Activated naive CD4-positive, alpha-beta T cell treated with anti-CD3 and anti-CD28 coated beads, Interleukin-2, amount 50 U/mL, for 24 hours (primary cell): ENCODE measurements around the gene KRI1.
"Not testable (repeated sequence)": the region's sequence is repeated elsewhere in the genome, so short reads cannot be mapped to it uniquely, and the experiment has no call there.

ENCODE experiments used
- H3K27ac Mint-ChIP-seq: one replicate; pipeline ENCODE4 v1.8.0; 2021; ENCODE audit warnings: mild to moderate bottlenecking, mixed read lengths
- H3K27me3 Mint-ChIP-seq: one replicate; pipeline ENCODE4 v1.8.0; 2021; ENCODE audit warnings: mixed read lengths
- H3K36me3 Mint-ChIP-seq: one replicate; pipeline ENCODE4 v1.8.0; 2021; ENCODE audit warnings: mixed read lengths
- H3K4me1 Mint-ChIP-seq: one replicate; pipeline ENCODE4 v1.8.0; 2021; ENCODE audit warnings: mixed read lengths
- H3K4me3 Mint-ChIP-seq: one replicate; pipeline ENCODE4 v1.8.0; 2021; ENCODE audit warnings: mild to moderate bottlenecking, mixed read lengths
- H3K9me3 Mint-ChIP-seq: one replicate; pipeline ENCODE4 v1.8.0; 2021; ENCODE audit warnings: mixed read lengths

Gene KRI1

DNA sequence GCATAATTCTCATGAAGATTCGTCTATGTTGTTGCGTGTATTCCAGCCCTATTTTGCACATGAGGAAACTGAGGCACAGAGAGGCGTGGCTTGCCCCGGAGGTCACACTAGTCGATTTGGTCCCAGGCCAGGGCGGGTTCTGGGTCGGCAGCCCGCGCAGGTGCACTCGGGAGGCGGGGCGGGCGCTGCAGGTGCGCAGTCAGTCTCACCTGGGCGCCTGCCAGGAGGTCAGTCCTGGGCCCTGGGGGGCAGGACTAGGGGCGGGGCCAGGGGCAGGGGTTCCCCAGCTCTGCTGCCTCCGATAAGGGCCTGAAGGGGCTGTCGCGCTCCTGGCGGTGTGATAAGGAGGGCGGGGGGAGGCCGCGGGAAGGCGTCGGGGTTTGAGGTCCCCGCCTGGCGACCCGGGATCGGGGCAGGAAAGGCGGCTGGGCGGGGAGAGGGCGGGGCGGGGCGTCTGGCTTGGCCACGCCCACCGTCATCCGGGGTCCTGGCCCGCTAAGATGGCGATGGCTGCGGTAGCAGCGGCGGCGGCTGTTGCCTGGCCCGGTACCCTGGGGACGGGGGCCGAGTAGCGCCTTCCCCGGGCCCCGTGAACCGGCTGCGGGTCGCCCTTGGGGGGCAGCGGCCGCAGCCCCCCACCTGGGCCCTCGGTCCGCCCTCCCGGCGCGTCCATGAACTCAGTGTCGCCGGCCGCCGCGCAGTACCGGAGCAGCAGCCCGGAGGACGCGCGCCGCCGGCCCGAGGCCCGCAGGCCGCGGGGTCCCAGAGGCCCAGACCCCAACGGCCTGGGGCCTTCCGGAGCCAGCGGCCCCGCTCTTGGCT lies 22.2 kb downstream of the KRI1 start, which contains the start of gene ATG4D:
Gene ATG4D, plus strand, starts transcription at position 485 of the 822 bp plus-strand sequence. Its CDS starts 187 bp downstream, at position 672.
- Mint-ChIP-seq H3K4me3 (peak within 1 kb of the TSS; percentile 90), H3K27me3 (peaks cover 2% of the 10 kb centered on the region), H3K36me3 (no peaks in the 10 kb centered on the region), H3K4me1 (peaks cover 20% of the 10 kb centered on the region), H3K9me3 (no peaks in the 10 kb centered on the region), H3K27ac (peak within 1 kb of the TSS; percentile 85)

DNA sequence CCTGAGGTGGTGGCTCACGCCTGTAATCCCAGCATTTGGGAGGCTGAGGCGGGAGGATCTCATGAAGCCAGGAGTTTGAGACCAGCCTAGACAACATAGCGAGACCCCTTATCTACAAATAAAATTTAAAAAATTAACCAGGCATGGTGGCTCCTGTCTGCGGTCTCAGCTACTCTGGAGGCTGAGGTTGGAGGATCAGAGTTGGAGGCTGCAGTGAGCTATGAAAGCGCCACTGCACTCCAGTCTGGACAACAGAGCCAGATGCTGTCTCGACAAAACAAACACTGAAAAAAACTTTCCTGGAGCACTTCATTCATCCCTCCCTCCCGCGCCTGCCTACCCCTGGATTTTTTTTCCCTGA lies 22.8 kb downstream of the KRI1 start:
- H3K4me3 Mint-ChIP-seq = peak overlapping the region; percentile 76
- H3K36me3 Mint-ChIP-seq = no peaks in the 10 kb centered on the region
- no peaks in the 10 kb centered on the region for H3K9me3 Mint-ChIP-seq
- H3K4me1 Mint-ChIP-seq = peaks cover 20% of the 10 kb centered on the region
- H3K27me3 Mint-ChIP-seq = peaks cover 3% of the 10 kb centered on the region
- H3K27ac Mint-ChIP-seq = peak overlapping the region; percentile 12

DNA sequence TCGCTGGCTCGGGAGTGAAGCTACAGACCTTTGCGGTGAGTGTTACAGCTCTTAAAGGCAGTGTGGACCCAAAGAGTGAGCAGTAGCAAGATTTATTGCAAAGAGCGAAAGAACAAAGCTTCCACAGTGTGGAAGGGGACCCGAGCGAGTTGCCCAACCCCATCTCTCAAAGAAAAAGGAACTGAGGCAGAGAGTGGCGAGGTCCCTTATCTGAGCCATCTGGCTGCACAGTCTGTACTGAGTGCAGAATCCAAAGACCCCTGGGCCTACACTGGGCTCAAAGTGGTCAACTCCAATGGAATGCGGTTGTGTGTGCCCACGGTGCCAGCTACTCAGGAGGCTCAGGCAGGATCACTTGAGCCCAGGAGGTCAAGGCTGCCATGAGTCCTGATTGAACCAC lies 26.8 kb downstream of the KRI1 start:
- H3K36me3 Mint-ChIP-seq, H3K9me3 Mint-ChIP-seq, H3K4me3 Mint-ChIP-seq, H3K27me3 Mint-ChIP-seq, H3K27ac Mint-ChIP-seq: not testable (repeated sequence)
- H3K4me1 Mint-ChIP-seq = peaks cover 11% of the 10 kb centered on the region

DNA sequence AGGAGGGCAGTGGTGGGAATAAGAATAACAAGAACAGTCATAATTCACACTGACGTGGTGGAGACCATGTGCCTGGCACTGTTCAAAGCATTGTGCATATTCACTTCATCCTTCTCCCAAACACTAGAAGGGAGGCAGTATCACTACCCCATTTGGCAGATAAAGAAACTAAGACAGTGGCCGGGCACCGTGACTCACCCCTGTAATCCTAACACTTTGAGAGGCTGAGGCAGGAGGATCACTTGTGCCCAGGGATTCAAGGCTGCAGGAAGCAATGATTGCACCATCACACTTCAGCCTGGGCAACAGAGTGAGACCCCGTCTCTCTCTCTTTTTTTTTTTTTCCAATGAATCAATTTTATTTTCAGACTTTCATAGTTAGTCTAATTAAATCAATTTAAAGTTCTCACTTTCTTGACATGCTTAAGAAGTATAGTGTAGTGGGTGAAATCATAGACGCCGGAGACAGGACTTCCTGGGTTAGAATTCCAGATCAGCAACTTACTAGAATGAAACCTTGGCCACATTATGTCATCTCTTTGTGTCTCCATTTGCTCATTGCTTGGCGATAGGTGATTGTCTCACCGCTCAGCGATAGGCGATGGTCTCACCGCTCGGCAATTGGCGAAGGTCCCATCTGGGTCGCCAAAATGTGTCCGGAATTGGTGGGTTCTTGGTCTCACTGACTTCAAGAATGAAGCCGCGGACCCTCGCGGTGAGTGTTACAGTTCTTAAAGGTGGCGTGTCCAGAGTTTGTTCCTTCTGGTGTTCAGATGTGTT lies 27.4 kb downstream of the KRI1 start:
- H3K27ac Mint-ChIP-seq = no peak overlapping the region
- no peak overlapping the region for H3K4me3 Mint-ChIP-seq
- peaks cover 10% of the 10 kb centered on the region for H3K4me1 Mint-ChIP-seq
- peaks cover 6% of the 10 kb centered on the region for H3K27me3 Mint-ChIP-seq
- H3K36me3 Mint-ChIP-seq = no peaks in the 10 kb centered on the region
- no peaks in the 10 kb centered on the region for H3K9me3 Mint-ChIP-seq

DNA sequence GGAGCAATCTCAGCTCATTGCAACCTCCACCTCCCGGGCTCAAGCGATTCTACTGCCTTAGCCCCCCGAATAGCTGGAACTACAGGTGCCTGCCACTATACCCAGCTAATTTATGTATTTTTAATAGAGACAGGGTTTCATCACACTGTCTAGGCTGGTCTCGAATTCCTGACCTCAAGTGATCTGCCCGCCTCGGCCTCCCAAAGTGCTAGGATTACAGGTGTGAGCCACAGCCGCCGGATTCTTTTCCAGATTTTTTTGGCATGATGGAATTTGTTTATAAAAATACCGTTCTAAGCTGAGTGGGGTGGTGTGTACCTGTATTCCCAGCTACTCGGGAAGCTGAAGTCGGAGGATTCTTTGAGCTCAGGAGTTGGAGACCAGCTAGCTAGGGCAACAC lies 28.1 kb downstream of the KRI1 start:
- no peaks in the 10 kb centered on the region for H3K36me3 Mint-ChIP-seq
- peaks cover 3% of the 10 kb centered on the region for H3K4me1 Mint-ChIP-seq
- H3K27ac Mint-ChIP-seq = no peak overlapping the region
- no peak overlapping the region for H3K4me3 Mint-ChIP-seq
- peaks cover 6% of the 10 kb centered on the region for H3K27me3 Mint-ChIP-seq
- no peaks in the 10 kb centered on the region for H3K9me3 Mint-ChIP-seq

DNA sequence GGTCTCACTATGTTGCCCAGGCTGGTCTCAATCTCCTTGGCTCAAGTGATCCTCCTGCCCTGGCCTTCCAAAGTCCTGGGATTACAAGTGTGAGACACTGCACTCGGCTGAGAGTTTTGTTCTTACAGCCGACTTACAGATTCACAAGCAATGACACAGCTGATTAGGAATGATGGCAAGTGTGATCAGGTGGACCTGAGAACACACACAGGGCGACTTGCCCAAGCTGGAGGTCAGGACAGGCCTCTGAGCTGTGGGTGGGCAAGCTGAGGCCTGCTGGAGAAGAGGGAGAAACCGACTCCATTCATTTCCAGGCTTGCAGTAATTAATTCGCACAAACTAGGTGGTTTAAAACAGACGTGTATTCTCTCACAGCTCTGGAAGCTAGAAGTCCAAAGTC lies 30.2 kb downstream of the KRI1 start:
- H3K27ac Mint-ChIP-seq = no peak overlapping the region
- no peak overlapping the region for H3K4me3 Mint-ChIP-seq
- H3K36me3 Mint-ChIP-seq = no peaks in the 10 kb centered on the region
- H3K4me1 Mint-ChIP-seq = peaks cover 3% of the 10 kb centered on the region
- no peaks in the 10 kb centered on the region for H3K9me3 Mint-ChIP-seq
- H3K27me3 Mint-ChIP-seq = peaks cover 6% of the 10 kb centered on the region

DNA sequence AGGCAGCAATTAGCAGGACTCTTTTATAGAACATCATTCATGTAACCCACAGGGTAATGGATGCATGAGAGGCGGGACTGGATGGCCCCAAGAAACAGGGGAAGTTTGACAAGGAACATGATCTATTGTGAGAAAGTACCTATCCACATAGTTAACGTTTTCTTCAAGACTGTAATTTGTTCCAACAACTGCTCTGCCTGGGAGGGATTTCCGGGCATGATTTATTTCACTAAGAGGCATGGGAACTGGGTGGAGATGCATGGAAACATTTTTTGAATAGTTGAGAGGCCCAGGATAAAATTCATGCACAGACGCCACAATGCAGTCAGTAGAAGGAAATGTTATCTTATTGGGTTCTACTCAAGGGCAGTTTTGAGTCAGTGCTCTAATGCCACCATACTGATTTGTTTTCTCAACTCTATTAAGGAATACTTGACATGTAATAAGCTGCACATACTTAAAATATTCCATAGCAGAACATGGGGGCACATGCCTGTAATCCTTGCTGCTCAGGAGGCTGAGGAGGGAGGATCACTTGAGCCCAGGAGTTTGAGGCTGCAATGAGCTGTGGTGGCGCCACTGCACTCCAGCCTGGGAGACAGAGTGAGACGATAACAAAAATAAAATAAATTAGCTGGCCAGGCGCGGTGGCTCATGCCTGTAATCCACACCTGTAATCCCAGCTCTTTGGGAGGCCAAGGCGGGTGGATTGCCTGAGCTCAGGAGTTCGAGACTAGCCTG lies 32.0 kb downstream of the KRI1 start:
- Mint-ChIP-seq H3K4me1 (no peaks in the 10 kb centered on the region), H3K4me3 (no peak overlapping the region), H3K27me3 (peaks cover 6% of the 10 kb centered on the region)

DNA sequence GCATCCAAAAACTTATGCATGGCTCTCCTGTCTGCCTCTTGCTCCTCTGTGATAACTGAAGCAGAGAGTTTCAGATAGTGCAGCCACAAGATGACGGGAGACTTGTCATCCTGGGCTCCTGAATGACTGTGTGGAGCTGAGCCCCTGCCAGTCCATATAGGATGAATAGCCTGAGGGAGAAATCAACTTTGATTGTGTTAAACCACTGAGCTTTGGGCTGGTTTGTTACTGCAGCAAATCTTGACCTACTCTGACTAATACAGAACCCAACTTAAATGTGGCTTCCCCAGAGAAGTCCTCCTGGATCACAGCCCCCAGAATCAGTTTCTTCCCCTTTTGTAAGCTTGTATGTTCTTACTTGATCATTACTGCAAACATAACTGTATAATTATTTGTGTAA lies 33.4 kb downstream of the KRI1 start:
- Mint-ChIP-seq H3K36me3 (no peaks in the 10 kb centered on the region), H3K27ac (no peak overlapping the region), H3K27me3 (peaks cover 3% of the 10 kb centered on the region)

More for the DNA sequence above, 32.0 kb downstream of the KRI1 start:
- Mint-ChIP-seq H3K27ac (no peak overlapping the region), H3K9me3 (no peaks in the 10 kb centered on the region), H3K36me3 (no peaks in the 10 kb centered on the region)

DNA sequence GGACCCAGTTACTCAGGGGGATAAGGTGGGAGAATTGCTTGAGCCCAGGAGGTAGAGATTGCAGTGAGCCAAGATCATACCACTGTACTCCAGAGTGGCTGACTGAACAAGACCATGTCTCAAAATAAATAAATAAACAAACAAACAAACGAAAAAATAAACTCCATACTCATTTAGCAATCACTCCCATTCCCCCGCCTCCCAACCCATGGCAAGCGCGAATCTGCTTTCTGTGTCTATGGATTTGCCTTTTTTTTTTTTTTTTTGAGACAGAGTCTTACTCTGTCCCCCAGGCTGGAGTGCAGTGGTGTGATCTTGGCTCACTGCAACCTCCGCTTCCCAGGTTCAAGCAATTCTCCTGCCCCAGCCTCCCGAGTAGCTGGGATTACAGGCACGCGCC lies 38.9 kb downstream of the KRI1 start:
- H3K4me3 Mint-ChIP-seq, H3K4me1 Mint-ChIP-seq, H3K36me3 Mint-ChIP-seq, H3K27ac Mint-ChIP-seq, H3K27me3 Mint-ChIP-seq, H3K9me3 Mint-ChIP-seq: not testable (repeated sequence)

More for the DNA sequence above, 33.4 kb downstream of the KRI1 start:
- no peak overlapping the region for H3K4me3 Mint-ChIP-seq
- no peaks in the 10 kb centered on the region for H3K9me3 Mint-ChIP-seq
- H3K4me1 Mint-ChIP-seq = no peaks in the 10 kb centered on the region

DNA sequence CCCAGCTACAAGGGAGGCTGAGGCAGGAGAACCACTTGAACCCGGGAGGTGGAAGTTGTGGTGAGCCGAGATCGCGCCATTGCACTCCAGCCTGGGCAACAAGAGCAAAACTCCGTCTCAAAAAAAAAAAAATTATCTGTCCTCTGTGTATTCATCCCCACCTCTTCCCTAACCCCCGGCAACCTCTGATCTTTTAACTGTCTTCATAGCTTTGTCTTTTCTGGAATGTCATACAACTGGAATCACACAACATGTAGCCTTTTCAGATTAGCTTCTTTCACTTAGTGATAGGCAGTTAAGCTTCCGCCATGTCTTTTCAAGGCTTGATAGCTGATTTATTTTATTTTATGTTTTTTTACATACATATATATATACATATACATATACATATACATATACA lies 40.2 kb downstream of the KRI1 start:
- H3K4me3 Mint-ChIP-seq = no peak overlapping the region

DNA sequence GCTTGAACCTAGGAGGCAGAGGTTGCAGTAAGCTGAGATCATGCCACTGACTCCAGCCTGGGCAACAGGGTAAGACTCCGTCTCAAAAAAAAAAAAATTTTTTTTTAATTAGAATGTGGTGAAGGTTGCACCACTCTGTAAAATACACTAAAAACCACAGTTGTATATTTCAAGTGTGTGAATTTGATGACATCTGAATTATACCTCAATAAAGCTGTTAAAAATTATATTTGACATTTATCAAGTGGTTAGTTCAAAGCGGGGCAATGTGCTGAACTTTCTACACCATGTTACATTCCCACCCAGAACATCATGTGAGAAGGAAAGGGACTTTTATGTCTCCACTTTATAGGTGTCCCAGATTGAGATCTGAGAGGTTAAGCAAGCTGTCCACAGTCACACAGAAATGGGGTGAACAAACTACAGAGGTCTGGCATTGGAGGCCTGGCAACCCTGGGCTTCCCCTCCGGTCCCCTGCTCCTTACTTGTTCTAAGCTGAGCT lies 42.6 kb downstream of the KRI1 start:
- no peaks in the 10 kb centered on the region for H3K36me3 Mint-ChIP-seq
- no peaks in the 10 kb centered on the region for H3K9me3 Mint-ChIP-seq
- peaks cover 14% of the 10 kb centered on the region for H3K4me1 Mint-ChIP-seq
- H3K27me3 Mint-ChIP-seq = peaks cover 12% of the 10 kb centered on the region
- H3K4me3 Mint-ChIP-seq = no peak overlapping the region
- no peak overlapping the region for H3K27ac Mint-ChIP-seq

More for the DNA sequence above, 40.2 kb downstream of the KRI1 start:
- no peaks in the 10 kb centered on the region for H3K36me3 Mint-ChIP-seq
- no peaks in the 10 kb centered on the region for H3K9me3 Mint-ChIP-seq
- no peaks in the 10 kb centered on the region for H3K4me1 Mint-ChIP-seq
- H3K27me3 Mint-ChIP-seq = no peaks in the 10 kb centered on the region
- no peak overlapping the region for H3K27ac Mint-ChIP-seq

DNA sequence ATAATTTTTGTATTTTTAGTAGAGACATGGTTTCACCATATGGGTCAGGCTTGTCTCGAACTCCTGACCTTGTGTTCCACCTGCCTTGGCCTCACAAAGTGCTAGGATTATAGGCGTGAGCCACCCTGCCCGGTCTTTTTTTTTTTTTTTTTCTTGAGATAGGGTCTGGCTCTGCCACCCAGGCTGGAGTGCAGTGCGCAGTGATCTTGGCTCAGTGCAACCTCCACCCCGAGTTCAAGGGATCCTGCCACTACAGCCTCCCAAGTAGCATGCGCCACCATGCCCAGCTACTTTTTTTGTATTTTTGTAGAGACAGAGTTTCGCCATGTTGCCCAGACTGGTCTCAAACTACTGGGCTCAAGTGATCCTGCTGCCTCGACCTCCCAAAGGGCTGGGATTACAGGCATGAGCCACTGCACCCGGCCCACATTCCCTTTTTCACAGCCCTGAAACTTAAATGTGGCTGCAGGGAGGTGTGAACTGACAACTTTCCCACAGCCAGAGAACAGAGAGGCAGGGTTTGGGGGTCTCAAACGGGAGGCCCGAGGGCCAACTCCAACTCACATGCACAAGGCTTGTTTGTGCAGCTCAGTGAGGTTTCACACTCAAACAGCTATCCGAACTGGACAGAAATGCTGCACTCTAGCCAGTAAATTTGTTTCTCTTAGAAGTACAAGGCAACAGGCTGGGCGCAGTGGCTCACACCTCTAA lies 44.2 kb downstream of the KRI1 start:
- H3K27me3 Mint-ChIP-seq = peaks cover 18% of the 10 kb centered on the region
- no peak overlapping the region for H3K4me3 Mint-ChIP-seq
- no peak overlapping the region for H3K27ac Mint-ChIP-seq
- peaks cover 22% of the 10 kb centered on the region for H3K4me1 Mint-ChIP-seq
- no peaks in the 10 kb centered on the region for H3K9me3 Mint-ChIP-seq
- no peaks in the 10 kb centered on the region for H3K36me3 Mint-ChIP-seq

DNA sequence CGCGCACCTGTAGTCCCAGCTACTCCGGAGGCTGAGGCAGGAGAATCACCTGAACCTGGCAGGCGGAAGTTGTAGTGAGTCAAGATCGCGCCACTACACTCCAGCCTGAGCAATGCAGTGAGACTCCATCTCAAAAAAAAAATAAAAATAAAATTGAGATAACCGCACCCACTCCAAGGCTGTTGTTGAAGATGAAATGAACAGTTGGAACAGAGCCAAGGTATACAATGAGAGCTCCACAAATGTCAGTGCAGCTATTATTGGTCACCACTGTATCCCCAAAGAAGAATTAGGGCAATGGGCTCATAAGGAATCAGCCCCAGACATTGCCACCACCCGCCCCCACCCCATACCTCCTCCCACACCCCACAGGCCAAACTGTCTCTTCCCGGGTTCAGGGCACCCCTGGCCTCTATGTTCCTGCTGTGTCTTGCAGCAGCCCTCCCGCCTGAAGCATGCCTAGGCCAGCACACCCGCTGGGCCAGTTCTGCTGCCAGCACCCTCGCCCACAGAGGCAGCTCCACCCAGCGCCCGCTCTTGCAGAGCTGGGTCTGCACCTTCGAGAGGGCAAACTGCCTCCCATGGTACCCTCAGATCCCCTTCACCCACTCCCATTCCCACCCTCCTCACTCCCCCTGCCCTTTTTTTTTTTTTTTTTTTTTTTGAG lies 45.0 kb downstream of the KRI1 start:
- Mint-ChIP-seq H3K27ac (no peak overlapping the region), H3K4me1 (peaks cover 26% of the 10 kb centered on the region), H3K9me3 (no peaks in the 10 kb centered on the region), H3K27me3 (peaks cover 25% of the 10 kb centered on the region), H3K36me3 (no peaks in the 10 kb centered on the region), H3K4me3 (no peak overlapping the region)

DNA sequence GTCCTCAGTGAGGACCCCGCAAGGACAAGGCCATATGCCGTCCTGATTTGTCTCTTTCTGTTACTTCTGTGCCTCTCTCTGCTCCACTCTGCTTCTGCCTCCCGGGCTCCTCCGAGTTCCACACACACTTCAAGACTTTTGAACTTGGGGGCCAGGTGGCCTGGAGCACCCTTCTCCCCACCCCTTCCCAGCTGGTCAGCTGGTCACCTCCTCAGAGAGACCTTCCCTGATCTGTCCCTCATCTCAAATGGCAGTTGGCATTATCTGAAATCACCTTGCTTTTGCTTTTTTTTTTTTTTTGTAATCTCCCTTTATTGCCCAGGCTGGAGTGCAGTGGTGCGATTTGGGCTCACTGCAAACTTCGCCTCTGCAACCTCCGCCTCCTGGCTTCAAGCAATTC lies 46.4 kb downstream of the KRI1 start:
- Mint-ChIP-seq H3K4me1 (peaks cover 28% of the 10 kb centered on the region), H3K27me3 (peaks cover 28% of the 10 kb centered on the region), H3K36me3 (no peaks in the 10 kb centered on the region), H3K27ac (peak overlapping the region; percentile 81), H3K4me3 (peak overlapping the region; percentile 67), H3K9me3 (no peaks in the 10 kb centered on the region)
